Stomach (tissue), 9 donors: ENCODE results near the gene STEAP4. TPM values are rescaled to one million over a fixed set of nuclear protein-coding genes. Genes with fewer than 3 reads are reported as not detected.
A peak's percentile ranks its signal among the peaks of the same experiment; 100 is the strongest.

Source experiments
- DNase-seq, 2 donors: peaks; one replicate each; pipeline versions ENCODE4 v3.0.0 to v3.0.0-alpha.2; 2013 to 2019
- H3K27ac ChIP-seq, 5 donors: fragments of 200-600 bp in 4 of 5; sonication (generic) in 4 of 5; one replicate each; pipeline ENCODE4 v1.5.1; 2013 to 2019; ENCODE audit warnings: mild to moderate bottlenecking in 1 of 5, moderate library complexity in 1 of 5
- H3K27me3 ChIP-seq, 3 donors: fragments of 200-600 bp; sonication (generic); one replicate each; pipeline ENCODE4 v1.5.1; 2017 to 2019; ENCODE audit warnings: mixed run types in 1 of 3
- H3K36me3 ChIP-seq, 4 donors: fragments of 200-600 bp; sonication (generic); 1 replicate in 3 of 4; 2 replicates in 1 of 4; pipeline ENCODE4 v1.5.1; 2016 to 2019
- H3K4me1 ChIP-seq, 4 donors: fragments of 200-600 bp; sonication (generic); one replicate each; pipeline ENCODE4 v1.5.1; 2016 to 2019
- H3K4me3 ChIP-seq, 4 donors: fragments of 200-600 bp; sonication (generic) in 3 of 4; one replicate each; pipeline ENCODE4 v1.5.1; 2016 to 2019; ENCODE audit warnings: mild to moderate bottlenecking in 1 of 4
- H3K9me3 ChIP-seq, 4 donors: fragments of 200-600 bp; sonication (generic); one replicate each; pipeline ENCODE4 v1.5.1; 2016 to 2019
- EP300 ChIP-seq: sonication (generic); formaldehyde crosslinking; IDR thresholded peaks from one replicate; pipeline ENCODE4 v1.6.1; 2017; ENCODE audit warnings: antibody characterized with exemption
- POLR2A ChIP-seq, 4 donors: fragments of 450-650 bp; IDR thresholded peaks; one replicate each; pipeline ENCODE4 v1.6.1; 2016; ENCODE audit warnings: antibody characterized with exemption in 4 of 4, control low read depth in 2 of 4, mild to moderate bottlenecking in 1 of 4, moderate library complexity in 1 of 4
- POLR2AphosphoS5 ChIP-seq, 3 donors: sonication (generic); formaldehyde crosslinking; IDR thresholded peaks; one replicate each; pipeline ENCODE4 v1.6.1; 2016; ENCODE audit warnings: antibody characterized with exemption in 3 of 3
- WGBS, 5 donors: extraction: QIAGEN DNeasy Blood & Tissue Kit in 3 of 5; methylation state at CpG; one replicate each; pipeline versions ENCODE4 v1.1.5 to v1.1.7; 2013 to 2018; 5-methylcytosine and 5-hydroxymethylcytosine counted together
- intact Hi-C: fragments of 100-400 bp; cut with DNase I; formaldehyde crosslinking; loops from one replicate; pipeline ENCODE4 v1.15.1; 2023; ENCODE audit warnings: low total_unique reads
- polyA plus RNA-seq, 3 donors: library from polyadenylated mRNA; stranded (reverse); fragments of 200-250 nt; gene quantifications; one replicate each; pipeline ENCODE4 v1.2.3, GENCODE V29; 2013
- total RNA-seq, 5 donors: library from RNA; depleted of rRNA; stranded (reverse); fragments of >200 nt; gene quantifications; one replicate each; pipeline versions ENCODE4 v1.1.0 to v1.2.3, GENCODE V29; 2014 to 2016
- TF ChIP-seq, protein P1 (sequence below), 7 experiments: fragments of 450-650 bp in 4 of 7; fragments of 200-600 bp in 3 of 7; sonication (generic) in 3 of 7; IDR thresholded peaks; one replicate each; pipeline ENCODE4 v1.5.1; 2016 to 2019; ENCODE audit warnings: antibody characterized with exemption in 7 of 7, control low read depth in 2 of 7, mild to moderate bottlenecking in 1 of 7
- donor health status: healthy with polysubstance abuse.
- donor health status: Bipolar disorder and iron deficiency.
- donor health status: healthy.

Gene STEAP4
- total and polyA plus RNA-seq, 8 donors, result 1.5 to 14.5 (median 2.4) TPM

DNA sequence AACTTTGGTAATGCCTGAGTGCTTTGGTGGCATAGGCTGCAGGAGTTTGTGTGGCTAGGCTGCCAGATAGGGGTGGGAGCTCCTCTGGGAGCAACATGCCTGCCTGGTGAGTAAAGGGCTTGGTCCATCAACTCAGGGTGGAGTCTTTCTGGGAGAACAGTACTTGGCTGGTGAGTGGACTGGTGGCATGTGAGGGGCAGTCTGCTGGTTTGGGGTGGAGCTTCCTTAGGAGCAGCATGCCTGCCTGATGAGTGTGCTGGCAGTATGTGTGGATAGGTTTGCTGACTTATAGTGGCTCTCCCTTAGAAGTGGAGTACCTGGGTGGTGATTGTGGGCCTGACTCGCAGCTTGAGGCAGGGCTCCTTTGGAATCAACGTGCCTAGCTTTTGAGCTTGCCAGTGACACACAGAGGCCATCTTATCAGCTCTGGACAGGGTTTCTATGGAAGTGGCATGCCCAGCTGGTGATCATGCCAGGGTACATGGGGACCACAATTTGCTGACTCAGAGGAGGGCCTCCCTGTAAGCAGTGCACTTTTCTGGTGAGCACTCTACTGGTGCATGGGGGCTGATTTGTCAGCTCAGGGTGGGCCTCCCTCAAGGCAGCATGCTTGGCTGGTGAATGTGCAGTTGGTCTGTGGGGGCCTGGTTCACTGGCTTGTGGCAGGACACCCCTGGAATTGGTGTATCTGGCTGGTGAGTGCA is 51.8 kb downstream of the STEAP4 start:
- no peak for TF ChIP-seq EP300
- TF ChIP-seq POLR2AphosphoS5 (IDR thresholded peaks at IDR 0.05), result no peak
- TF ChIP-seq POLR2A (IDR thresholded peaks at IDR 0.05), result no peak
- TF ChIP-seq, protein P1, sequence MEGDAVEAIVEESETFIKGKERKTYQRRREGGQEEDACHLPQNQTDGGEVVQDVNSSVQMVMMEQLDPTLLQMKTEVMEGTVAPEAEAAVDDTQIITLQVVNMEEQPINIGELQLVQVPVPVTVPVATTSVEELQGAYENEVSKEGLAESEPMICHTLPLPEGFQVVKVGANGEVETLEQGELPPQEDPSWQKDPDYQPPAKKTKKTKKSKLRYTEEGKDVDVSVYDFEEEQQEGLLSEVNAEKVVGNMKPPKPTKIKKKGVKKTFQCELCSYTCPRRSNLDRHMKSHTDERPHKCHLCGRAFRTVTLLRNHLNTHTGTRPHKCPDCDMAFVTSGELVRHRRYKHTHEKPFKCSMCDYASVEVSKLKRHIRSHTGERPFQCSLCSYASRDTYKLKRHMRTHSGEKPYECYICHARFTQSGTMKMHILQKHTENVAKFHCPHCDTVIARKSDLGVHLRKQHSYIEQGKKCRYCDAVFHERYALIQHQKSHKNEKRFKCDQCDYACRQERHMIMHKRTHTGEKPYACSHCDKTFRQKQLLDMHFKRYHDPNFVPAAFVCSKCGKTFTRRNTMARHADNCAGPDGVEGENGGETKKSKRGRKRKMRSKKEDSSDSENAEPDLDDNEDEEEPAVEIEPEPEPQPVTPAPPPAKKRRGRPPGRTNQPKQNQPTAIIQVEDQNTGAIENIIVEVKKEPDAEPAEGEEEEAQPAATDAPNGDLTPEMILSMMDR (IDR thresholded peaks at IDR 0.05), result no peak
- H3K27ac ChIP-seq, result no peak overlapping the region
- H3K4me3 ChIP-seq, result no peak overlapping the region
- peaks cover 0 to 29% (median 22%) of the 10 kb centered on the region in 4 donors for H3K9me3 ChIP-seq
- H3K27me3 ChIP-seq, result no peaks in the 10 kb centered on the region
- H3K36me3 ChIP-seq, result no peaks in the 10 kb centered on the region
- 66 to 100% (median 84%) methylated on average over 2 of the region's 2 CpGs for WGBS, 5 donors
- intact Hi-C loops, result loop anchor here (10.0 kb wide), 1 partner anchor 100 kb away; no protein-coding TSS in a partner anchor
- H3K4me1 ChIP-seq, result no peaks in the 10 kb centered on the region
- DNase-seq, result no peak

GRCh38 chr7:88253640-88254039 is 53.1 kb downstream of the STEAP4 start:
- H3K4me3 ChIP-seq, result no peak overlapping the region
- no peaks in the 10 kb centered on the region for H3K27me3 ChIP-seq
- H3K9me3 ChIP-seq, result peaks cover 0 to 29% (median 22%) of the 10 kb centered on the region in 4 donors
- TF ChIP-seq, protein P1 (IDR thresholded peaks at IDR 0.05), result no peak
- TF ChIP-seq EP300 (no peak), POLR2A (IDR thresholded peaks at IDR 0.05) (no peak), POLR2AphosphoS5 (IDR thresholded peaks at IDR 0.05) (no peak)
- no peaks in the 10 kb centered on the region for H3K36me3 ChIP-seq
- DNase-seq, result no peak
- H3K27ac ChIP-seq, result no peak overlapping the region
- H3K4me1 ChIP-seq, result no peaks in the 10 kb centered on the region
- intact Hi-C loops, result loop anchor here (10.0 kb wide), 1 partner anchor 101 kb away; no protein-coding TSS in a partner anchor

DNA sequence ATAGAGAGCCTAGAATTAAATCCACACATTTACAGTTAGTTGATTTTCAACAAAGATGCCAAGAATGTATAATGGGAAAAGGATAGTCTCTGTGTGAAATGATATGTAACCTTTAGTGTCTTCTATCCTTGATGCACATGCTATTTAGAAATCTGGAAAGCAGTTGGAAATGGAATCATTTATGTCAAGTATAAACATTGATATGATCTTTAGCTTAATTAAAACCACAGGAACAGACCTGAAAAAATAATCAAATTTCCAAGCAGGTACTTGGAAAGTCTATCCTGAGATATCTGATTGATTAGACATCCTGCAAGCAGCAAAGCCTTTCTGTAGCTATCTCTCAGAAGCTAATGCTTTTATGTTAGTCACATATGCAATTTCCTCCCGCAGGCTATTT is 62.4 kb downstream of the STEAP4 start:
- DNase-seq, result no peak
- H3K4me1 ChIP-seq, result peaks cover 0 to 5% (median 0%) of the 10 kb centered on the region in 4 donors
- H3K4me3 ChIP-seq, result no peak overlapping the region
- intact Hi-C loops, result no loop called here
- no peaks in the 10 kb centered on the region for H3K9me3 ChIP-seq
- no peak for TF ChIP-seq EP300
- TF ChIP-seq, protein P1 (IDR thresholded peaks at IDR 0.05), result no peak
- no peak for TF ChIP-seq POLR2A (IDR thresholded peaks at IDR 0.05)
- no peak for TF ChIP-seq POLR2AphosphoS5 (IDR thresholded peaks at IDR 0.05)
- H3K27ac ChIP-seq, result no peak overlapping the region
- H3K36me3 ChIP-seq, result no peaks in the 10 kb centered on the region
- no peaks in the 10 kb centered on the region for H3K27me3 ChIP-seq
- WGBS, 5 donors, result 82 to 96% (median 92%) methylated on average over 1 of the region's 1 CpG

- 27 to 36% (median 28%) methylated on average over 2 of the region's 2 CpGs for WGBS, 5 donors
- no peak for TF ChIP-seq POLR2A (IDR thresholded peaks at IDR 0.05)
- TF ChIP-seq, protein P1 (IDR thresholded peaks at IDR 0.05), result peak in 5 of 7 experiments; percentile 56 to 87 (median 69)
- Histone ChIP-seq H3K27me3 (no peaks in the 10 kb centered on the region), H3K27ac (no peak overlapping the region), H3K9me3 (no peaks in the 10 kb centered on the region), H3K4me1 (peaks cover 0 to 5% (median 0%) of the 10 kb centered on the region in 4 donors), H3K36me3 (no peaks in the 10 kb centered on the region), H3K4me3 (no peak overlapping the region)
- peak in 1 of 2 donors; percentile 83 for DNase-seq
- intact Hi-C loops, result no loop called here
Measured at GRCh38 chr7:88243345-88243909, 63.3 kb downstream of the STEAP4 start.
